A673 (cell line): ENCODE data around the gene MAP3K10.

Source experiments
- CTCF ChIP-seq: fragments of 300-800, 200-600 bp; sonication (generic); conservative IDR thresholded peaks from 2 replicates; pipeline ENCODE4 v1.5.1; 2017; ENCODE audit warnings: low read depth, mild to moderate bottlenecking, antibody characterized with exemption, low read length, moderate library complexity, mixed read lengths
- EZH2 ChIP-seq: fragments of 200-600 bp; sonication (generic); IDR thresholded peaks from 2 replicates; pipeline ENCODE4 v1.6.1; 2017; ENCODE audit warnings: borderline replicate concordance, low read depth, mild to moderate bottlenecking, mixed read lengths, antibody characterized with exemption, low read length; ENCODE audit not compliant: poor library complexity, severe bottlenecking

GRCh38 chr19:40232479-40232878, 41.3 kb downstream of the MAP3K10 start:
- TF ChIP-seq CTCF: no peak
- TF ChIP-seq EZH2: no peak
